K562 (cell line): ENCODE results near the gene SFXN3. TPM values are rescaled to one million over a fixed set of nuclear protein-coding genes. Genes with fewer than 3 reads are reported as not detected.
A peak's percentile ranks its signal among the peaks of the same experiment; 100 is the strongest.

Source experiments
- CEBPG ChIP-seq, 3 experiments: fragments of 200-800 bp in 1 of 3; sonication (Bioruptor generic) in 1 of 3; sonication (generic) in 1 of 3; formaldehyde crosslinking in 1 of 3; IDR thresholded peaks in 2 of 3; conservative IDR thresholded peaks in 1 of 3; 2 replicates each; pipeline versions ENCODE4 v1.6.1 to v1.8.0; 2016 to 2022; ENCODE audit warnings: missing compliant biosample characterization in 2 of 3, missing genetic modification characterization in 2 of 3, mild to moderate bottlenecking in 1 of 3, missing genetic modification reagents in 1 of 3
- HMG20A ChIP-seq: fragments of 450-650 bp; formaldehyde crosslinking; conservative IDR thresholded peaks from 2 replicates; pipeline ENCODE4 v1.4.0; 2020; ENCODE audit warnings: mild to moderate bottlenecking, mixed read lengths
- MEIS2 ChIP-seq: fragments of 450-650 bp; IDR thresholded peaks from 2 replicates; pipeline ENCODE4 v1.6.1; 2014; ENCODE audit warnings: mild to moderate bottlenecking; ENCODE audit not compliant: partially characterized antibody
- NR1H2 ChIP-seq: sonication (generic); formaldehyde crosslinking; IDR thresholded peaks from 2 replicates; pipeline ENCODE4 v1.4.0; 2020; ENCODE audit warnings: mild to moderate bottlenecking, missing genetic modification reagents
- RCOR1 ChIP-seq, 2 experiments: IDR thresholded peaks; 2 replicates each; pipeline ENCODE4 v1.6.1; 2012; ENCODE audit warnings: low read depth in 2 of 2, low read length in 2 of 2, borderline replicate concordance in 1 of 2, improper control_type of control experiment in 1 of 2
- SMARCE1 ChIP-seq: fragments of 450-650 bp; IDR thresholded peaks from 2 replicates; pipeline ENCODE4 v1.7.1; 2016; ENCODE audit warnings: mild to moderate bottlenecking
- SRSF1 ChIP-seq: fragments of 200-400 bp; formaldehyde crosslinking; IDR thresholded peaks from 2 replicates; pipeline ENCODE4 v1.6.1; 2017; ENCODE audit warnings: mild to moderate bottlenecking, low read depth, low read length, moderate library complexity
- TAF7 ChIP-seq: fragments of 450-650 bp; IDR thresholded peaks from 2 replicates; pipeline ENCODE4 v1.6.1; 2016; ENCODE audit warnings: missing genetic modification characterization, missing compliant biosample characterization
- ZNF507 ChIP-seq: conservative IDR thresholded peaks from 2 replicates; pipeline ENCODE4 v1.6.1; 2017; ENCODE audit warnings: missing genetic modification characterization, missing compliant biosample characterization
- ZNF551 ChIP-seq: fragments of 250-450 bp; sonication (Bioruptor Pico); IDR thresholded peaks from 2 replicates; pipeline ENCODE4 v1.5.0; 2021; ENCODE audit warnings: mild to moderate bottlenecking, moderate library complexity
- ZNF589 ChIP-seq: fragments of 200-800 bp; sonication (Bioruptor generic); IDR thresholded peaks from 2 replicates; pipeline ENCODE4 v1.6.1; 2016; ENCODE audit warnings: low read depth, missing genetic modification characterization, missing compliant biosample characterization
- polyA plus RNA-seq, 8 experiments: library from polyadenylated mRNA; depleted of rRNA in 4 of 8; stranded (reverse) in 5 of 8; unstranded in 3 of 8; fragments of >200 nt; fragmentation: Nextera tagmentation in 2 of 8; fragmentation: Illumina TruSeq in 1 of 8; extraction: Ambion mirVana in 2 of 8; extraction: Trizol in 1 of 8; gene quantifications; 2 replicates each; pipeline versions ENCODE4 v1.2.1 to v1.2.3, GENCODE V29; 2011 to 2014; ENCODE audit warnings: inconsistent platforms in 1 of 8, missing spikeins in 1 of 8
- total RNA-seq, 7 experiments: library from RNA; depleted of rRNA in 6 of 7; stranded (reverse); fragments of >200 nt in 6 of 7; fragmentation: Illumina TruSeq in 2 of 7; extraction: Trizol in 2 of 7; gene quantifications; 2 replicates each; pipeline versions ENCODE4 v1.2.1 to v1.2.3, GENCODE V29; 2011 to 2021; ENCODE audit warnings: low replicate concordance in 1 of 7
- TF ChIP-seq, protein P1 (sequence below), 2 experiments: fragments of 450-650 bp; formaldehyde crosslinking in 1 of 2; IDR thresholded peaks; 2 replicates each; pipeline versions ENCODE4 v1.4.0 to v1.6.1; 2014 to 2020; ENCODE audit warnings: mild to moderate bottlenecking in 2 of 2, borderline replicate concordance in 1 of 2, low read depth in 1 of 2
- TF ChIP-seq, protein P2 (sequence below): fragments of 200-400 bp; formaldehyde crosslinking; IDR thresholded peaks from 2 replicates; pipeline ENCODE4 v1.6.1; 2017; ENCODE audit warnings: mild to moderate bottlenecking, low read depth, low read length, moderate library complexity
- TF ChIP-seq, protein P3 (sequence below): fragments of 250-450 bp; sonication (Bioruptor Pico); IDR thresholded peaks from 2 replicates; pipeline ENCODE4 v1.6.1; 2021; ENCODE audit warnings: mild to moderate bottlenecking

SFXN3 gene
- total and polyA plus RNA-seq, 9 of the 15 experiments (the other 6 are each of a cell fraction or from before 2014, with no cell fraction given): 0.24 to 4.6 (median 0.86) TPM

DNA sequence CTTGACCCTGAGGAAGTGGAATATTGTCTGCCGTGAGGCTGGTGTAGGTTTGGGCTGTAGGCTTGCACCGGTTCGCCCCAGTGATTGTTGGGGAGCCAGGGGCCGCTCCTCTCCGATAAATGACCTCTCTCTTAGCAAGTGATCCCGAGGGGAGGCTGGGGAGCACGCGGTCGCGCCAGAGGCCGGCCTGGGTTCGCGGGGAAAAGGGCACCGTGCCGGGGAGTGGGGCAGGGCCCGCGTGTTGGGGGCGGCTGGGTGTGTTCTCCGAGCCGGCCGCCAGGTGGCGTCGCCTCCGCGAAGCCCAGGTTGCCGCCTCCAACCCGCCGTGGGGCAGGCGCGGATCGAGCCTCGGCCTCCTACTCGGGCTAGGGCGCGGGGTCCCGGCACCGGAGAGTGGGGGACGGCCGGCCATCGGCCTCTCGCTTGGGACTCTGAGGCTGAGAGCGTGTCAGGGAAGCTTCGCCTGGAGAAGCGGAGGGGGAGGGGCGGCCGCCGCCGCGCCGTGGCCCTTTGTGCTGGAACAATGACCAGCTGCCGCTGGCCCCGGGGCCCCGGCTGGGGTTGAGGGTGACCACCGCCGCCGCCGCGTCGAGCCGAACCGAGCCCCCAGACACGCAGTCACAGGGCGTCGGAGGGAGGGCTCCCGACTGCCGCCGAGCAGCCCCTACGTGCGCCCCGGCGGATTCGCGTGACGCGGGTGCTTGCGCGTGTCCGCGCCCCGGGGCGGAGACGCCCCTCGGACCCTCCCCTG, 31.9 kb upstream of the SFXN3 start (continued):
- TF ChIP-seq, protein P1, sequence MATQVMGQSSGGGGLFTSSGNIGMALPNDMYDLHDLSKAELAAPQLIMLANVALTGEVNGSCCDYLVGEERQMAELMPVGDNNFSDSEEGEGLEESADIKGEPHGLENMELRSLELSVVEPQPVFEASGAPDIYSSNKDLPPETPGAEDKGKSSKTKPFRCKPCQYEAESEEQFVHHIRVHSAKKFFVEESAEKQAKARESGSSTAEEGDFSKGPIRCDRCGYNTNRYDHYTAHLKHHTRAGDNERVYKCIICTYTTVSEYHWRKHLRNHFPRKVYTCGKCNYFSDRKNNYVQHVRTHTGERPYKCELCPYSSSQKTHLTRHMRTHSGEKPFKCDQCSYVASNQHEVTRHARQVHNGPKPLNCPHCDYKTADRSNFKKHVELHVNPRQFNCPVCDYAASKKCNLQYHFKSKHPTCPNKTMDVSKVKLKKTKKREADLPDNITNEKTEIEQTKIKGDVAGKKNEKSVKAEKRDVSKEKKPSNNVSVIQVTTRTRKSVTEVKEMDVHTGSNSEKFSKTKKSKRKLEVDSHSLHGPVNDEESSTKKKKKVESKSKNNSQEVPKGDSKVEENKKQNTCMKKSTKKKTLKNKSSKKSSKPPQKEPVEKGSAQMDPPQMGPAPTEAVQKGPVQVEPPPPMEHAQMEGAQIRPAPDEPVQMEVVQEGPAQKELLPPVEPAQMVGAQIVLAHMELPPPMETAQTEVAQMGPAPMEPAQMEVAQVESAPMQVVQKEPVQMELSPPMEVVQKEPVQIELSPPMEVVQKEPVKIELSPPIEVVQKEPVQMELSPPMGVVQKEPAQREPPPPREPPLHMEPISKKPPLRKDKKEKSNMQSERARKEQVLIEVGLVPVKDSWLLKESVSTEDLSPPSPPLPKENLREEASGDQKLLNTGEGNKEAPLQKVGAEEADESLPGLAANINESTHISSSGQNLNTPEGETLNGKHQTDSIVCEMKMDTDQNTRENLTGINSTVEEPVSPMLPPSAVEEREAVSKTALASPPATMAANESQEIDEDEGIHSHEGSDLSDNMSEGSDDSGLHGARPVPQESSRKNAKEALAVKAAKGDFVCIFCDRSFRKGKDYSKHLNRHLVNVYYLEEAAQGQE (IDR thresholded peaks at IDR 0.05; ENCODE audit: borderline replicate concordance): no peak; the same call in 1 of the 2 replicates
- TF ChIP-seq, protein P1 (CRISPR knock-in tag; IDR thresholded peaks at IDR 0.05; ENCODE audit: low read depth): no peak
- TF ChIP-seq RCOR1 (IDR thresholded peaks at IDR 0.05; ENCODE audit: borderline replicate concordance in 1 of 2, low read depth in 2 of 2, low read length in 2 of 2) (no peak), MEIS2 (no peak), CEBPG (CRISPR knock-in tag; IDR thresholded peaks at IDR 0.05) (no peak), CEBPG (tag; conservative IDR thresholded peaks at IDR 0.05 in 1 of 2, IDR thresholded peaks at IDR 0.05 in 1 of 2) (no peak), ZNF507 (tag) (no peak), NR1H2 (CRISPR knock-in tag) (no peak), ZNF589 (peak; percentile 22; the same call in 1 of the 2 replicates), ZNF551 (CRISPR knock-in tag) (no peak), HMG20A (CRISPR knock-in tag) (no peak), SRSF1 (no peak), SMARCE1 (no peak), TAF7 (tag) (no peak)
- TF ChIP-seq, protein P2, sequence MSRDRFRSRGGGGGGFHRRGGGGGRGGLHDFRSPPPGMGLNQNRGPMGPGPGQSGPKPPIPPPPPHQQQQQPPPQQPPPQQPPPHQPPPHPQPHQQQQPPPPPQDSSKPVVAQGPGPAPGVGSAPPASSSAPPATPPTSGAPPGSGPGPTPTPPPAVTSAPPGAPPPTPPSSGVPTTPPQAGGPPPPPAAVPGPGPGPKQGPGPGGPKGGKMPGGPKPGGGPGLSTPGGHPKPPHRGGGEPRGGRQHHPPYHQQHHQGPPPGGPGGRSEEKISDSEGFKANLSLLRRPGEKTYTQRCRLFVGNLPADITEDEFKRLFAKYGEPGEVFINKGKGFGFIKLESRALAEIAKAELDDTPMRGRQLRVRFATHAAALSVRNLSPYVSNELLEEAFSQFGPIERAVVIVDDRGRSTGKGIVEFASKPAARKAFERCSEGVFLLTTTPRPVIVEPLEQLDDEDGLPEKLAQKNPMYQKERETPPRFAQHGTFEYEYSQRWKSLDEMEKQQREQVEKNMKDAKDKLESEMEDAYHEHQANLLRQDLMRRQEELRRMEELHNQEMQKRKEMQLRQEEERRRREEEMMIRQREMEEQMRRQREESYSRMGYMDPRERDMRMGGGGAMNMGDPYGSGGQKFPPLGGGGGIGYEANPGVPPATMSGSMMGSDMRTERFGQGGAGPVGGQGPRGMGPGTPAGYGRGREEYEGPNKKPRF: no peak
- TF ChIP-seq, protein P3, sequence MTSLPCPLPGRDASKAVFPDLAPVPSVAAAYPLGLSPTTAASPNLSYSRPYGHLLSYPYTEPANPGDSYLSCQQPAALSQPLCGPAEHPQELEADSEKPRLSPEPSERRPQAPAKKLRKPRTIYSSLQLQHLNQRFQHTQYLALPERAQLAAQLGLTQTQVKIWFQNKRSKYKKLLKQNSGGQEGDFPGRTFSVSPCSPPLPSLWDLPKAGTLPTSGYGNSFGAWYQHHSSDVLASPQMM (CRISPR knock-in tag): no peak
